Astrocyte (in vitro differentiated cells and primary cell): ENCODE results near the gene RNF180. TPM values are rescaled to one million over a fixed set of nuclear protein-coding genes. Genes with fewer than 3 reads are reported as not detected.

Experiments
- DNase-seq: peaks from one replicate; pipeline ENCODE4 v3.0.0-alpha.2; 2010; ENCODE audit warnings: low read depth
- FAIRE-seq: peaks from 2 replicates; lab custom pipeline; 2011; peaks lifted over from hg19 to GRCh38; lab: Jason Lieb, UNC
- H2AFZ ChIP-seq: 2 replicates; pipeline ENCODE4 v1.6.0; 2012; ENCODE audit warnings: low read depth, low read length, inconsistent platforms
- H3K27ac ChIP-seq: 2 replicates; pipeline ENCODE4 v1.5.1; 2011; ENCODE audit warnings: low read depth, low read length, inconsistent platforms
- H3K27me3 ChIP-seq: 2 replicates; pipeline ENCODE4 v1.6.0; 2011; ENCODE audit warnings: low read length, inconsistent platforms; ENCODE audit not compliant: insufficient read depth
- H3K36me3 ChIP-seq: 2 replicates; pipeline ENCODE4 v1.5.1; 2011; ENCODE audit warnings: low read length, inconsistent platforms; ENCODE audit not compliant: insufficient read depth
- H3K4me1 ChIP-seq: 2 replicates; pipeline ENCODE4 v1.5.1; 2011; ENCODE audit warnings: low read length, inconsistent platforms; ENCODE audit not compliant: insufficient read depth
- H3K4me2 ChIP-seq: 2 replicates; pipeline ENCODE4 v1.6.0; 2012; ENCODE audit warnings: low read length, inconsistent platforms
- H3K4me3 ChIP-seq: 2 replicates; pipeline ENCODE4 v1.5.1; 2011; ENCODE audit warnings: low read depth, mild to moderate bottlenecking, low read length, inconsistent platforms; ENCODE audit not compliant: insufficient read depth
- H3K79me2 ChIP-seq: 2 replicates; pipeline ENCODE4 v1.6.0; 2012; ENCODE audit warnings: mild to moderate bottlenecking, low read length, inconsistent platforms; ENCODE audit not compliant: insufficient read depth
- H3K9ac ChIP-seq: 2 replicates; pipeline ENCODE4 v1.6.0; 2012; ENCODE audit warnings: mild to moderate bottlenecking, low read length, inconsistent platforms
- H3K9me3 ChIP-seq: 2 replicates; pipeline ENCODE4 v1.5.1; 2012; ENCODE audit warnings: low read depth, mild to moderate bottlenecking, low read length, inconsistent platforms; ENCODE audit not compliant: insufficient read depth
- H4K20me1 ChIP-seq: 2 replicates; pipeline ENCODE4 v1.6.0; 2012; ENCODE audit warnings: low read length, inconsistent platforms; ENCODE audit not compliant: insufficient read depth
- H3K27ac Mint-ChIP-seq: one replicate; pipeline ENCODE4 v1.8.0; 2021; ENCODE audit warnings: mild to moderate bottlenecking, mixed read lengths; ENCODE audit not compliant: unreplicated experiment
- H3K27me3 Mint-ChIP-seq: one replicate; pipeline ENCODE4 v1.8.0; 2021; ENCODE audit warnings: low read depth, mixed read lengths; ENCODE audit not compliant: unreplicated experiment
- H3K36me3 Mint-ChIP-seq: one replicate; pipeline ENCODE4 v1.8.0; 2021; ENCODE audit warnings: low read depth, mixed read lengths; ENCODE audit not compliant: unreplicated experiment
- H3K4me1 Mint-ChIP-seq: one replicate; pipeline ENCODE4 v1.8.0; 2021; ENCODE audit warnings: low read depth, mixed read lengths; ENCODE audit not compliant: unreplicated experiment
- H3K4me3 Mint-ChIP-seq: one replicate; pipeline ENCODE4 v1.8.0; 2021; ENCODE audit warnings: mild to moderate bottlenecking, moderate library complexity, mixed read lengths; ENCODE audit not compliant: unreplicated experiment
- H3K9me3 Mint-ChIP-seq: one replicate; pipeline ENCODE4 v1.8.0; 2021; ENCODE audit warnings: mild to moderate bottlenecking, mixed read lengths; ENCODE audit not compliant: unreplicated experiment
- EZH2 ChIP-seq: IDR thresholded peaks from 2 replicates; pipeline ENCODE4 v1.6.1; 2012; ENCODE audit warnings: mild to moderate bottlenecking, low read length, inconsistent platforms; ENCODE audit not compliant: insufficient read depth
- total RNA-seq: library from RNA; stranded (reverse); gene quantifications from 2 replicates; pipeline ENCODE4 v1.2.1, GENCODE V29; 2021
- TF ChIP-seq, protein P1 (sequence below): IDR thresholded peaks from 2 replicates; pipeline ENCODE4 v1.5.1; 2011; ENCODE audit warnings: low read depth, mild to moderate bottlenecking, inconsistent platforms, low read length, moderate library complexity; ENCODE audit not compliant: insufficient read depth

Gene RNF180
- total RNA-seq, 1 donor from 2014 or later, result 5.4 TPM

GRCh38 chr5:64229163-64229774 lies 63.6 kb downstream of the RNF180 start:
- no peaks in the 10 kb centered on the region for H3K9me3 Mint-ChIP-seq
- DNase-seq (peak; percentile 9), FAIRE-seq (peak; percentile 59)
- H3K27me3 ChIP-seq, result no peaks in the 10 kb centered on the region
- no peaks in the 10 kb centered on the region for H4K20me1 ChIP-seq
- no peaks in the 10 kb centered on the region for H3K4me1 Mint-ChIP-seq
- H3K79me2 ChIP-seq, result no peaks in the 10 kb centered on the region
- H3K9me3 ChIP-seq, result no peaks in the 10 kb centered on the region
- TF ChIP-seq EZH2, result no peak
- TF ChIP-seq, protein P1, sequence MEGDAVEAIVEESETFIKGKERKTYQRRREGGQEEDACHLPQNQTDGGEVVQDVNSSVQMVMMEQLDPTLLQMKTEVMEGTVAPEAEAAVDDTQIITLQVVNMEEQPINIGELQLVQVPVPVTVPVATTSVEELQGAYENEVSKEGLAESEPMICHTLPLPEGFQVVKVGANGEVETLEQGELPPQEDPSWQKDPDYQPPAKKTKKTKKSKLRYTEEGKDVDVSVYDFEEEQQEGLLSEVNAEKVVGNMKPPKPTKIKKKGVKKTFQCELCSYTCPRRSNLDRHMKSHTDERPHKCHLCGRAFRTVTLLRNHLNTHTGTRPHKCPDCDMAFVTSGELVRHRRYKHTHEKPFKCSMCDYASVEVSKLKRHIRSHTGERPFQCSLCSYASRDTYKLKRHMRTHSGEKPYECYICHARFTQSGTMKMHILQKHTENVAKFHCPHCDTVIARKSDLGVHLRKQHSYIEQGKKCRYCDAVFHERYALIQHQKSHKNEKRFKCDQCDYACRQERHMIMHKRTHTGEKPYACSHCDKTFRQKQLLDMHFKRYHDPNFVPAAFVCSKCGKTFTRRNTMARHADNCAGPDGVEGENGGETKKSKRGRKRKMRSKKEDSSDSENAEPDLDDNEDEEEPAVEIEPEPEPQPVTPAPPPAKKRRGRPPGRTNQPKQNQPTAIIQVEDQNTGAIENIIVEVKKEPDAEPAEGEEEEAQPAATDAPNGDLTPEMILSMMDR, result peak; percentile 71
- no peak overlapping the region for H2AFZ ChIP-seq
- no peak overlapping the region for H3K27ac ChIP-seq
- no peak overlapping the region for H3K4me3 ChIP-seq
- no peaks in the 10 kb centered on the region for H3K4me1 ChIP-seq
- H3K4me3 Mint-ChIP-seq, result no peak overlapping the region
- H3K36me3 ChIP-seq, result no peaks in the 10 kb centered on the region
- H3K27me3 Mint-ChIP-seq, result no peaks in the 10 kb centered on the region
- H3K36me3 Mint-ChIP-seq, result peaks cover 7% of the 10 kb centered on the region
- H3K4me2 ChIP-seq, result no peak overlapping the region
- H3K27ac Mint-ChIP-seq, result no peak overlapping the region
- H3K9ac ChIP-seq, result no peak overlapping the region

DNA sequence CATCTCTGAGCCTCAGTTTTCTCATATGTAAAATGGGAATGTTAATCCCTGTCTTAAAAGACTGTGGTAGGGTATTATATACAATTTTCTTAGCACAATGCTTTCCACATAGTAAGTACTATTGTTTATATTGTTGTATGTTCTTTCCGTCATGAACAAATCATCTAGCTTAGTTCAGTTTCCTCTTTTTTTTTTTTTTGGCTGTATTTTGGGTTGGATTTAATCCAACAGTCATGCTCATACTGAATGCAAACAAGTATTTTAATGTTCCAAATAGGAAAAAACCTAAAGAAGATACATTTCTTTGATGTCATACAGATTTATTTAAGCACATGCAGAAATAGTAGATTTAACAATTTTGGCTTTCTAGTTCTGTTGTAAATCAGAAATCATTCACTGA lies 95.1 kb downstream of the RNF180 start:
- Mint-ChIP-seq H3K27ac (no peak overlapping the region), H3K36me3 (no peaks in the 10 kb centered on the region), H3K4me3 (no peak overlapping the region), H3K9me3 (peaks cover 9% of the 10 kb centered on the region), H3K27me3 (no peaks in the 10 kb centered on the region), H3K4me1 (no peaks in the 10 kb centered on the region)
- Histone ChIP-seq H3K9ac (no peak overlapping the region), H3K27ac (no peak overlapping the region), H3K79me2 (no peaks in the 10 kb centered on the region), H3K4me1 (no peaks in the 10 kb centered on the region), H3K36me3 (no peaks in the 10 kb centered on the region), H4K20me1 (no peaks in the 10 kb centered on the region), H3K4me3 (no peak overlapping the region), H3K27me3 (no peaks in the 10 kb centered on the region), H3K9me3 (no peaks in the 10 kb centered on the region), H2AFZ (no peak overlapping the region), H3K4me2 (no peak overlapping the region)
- DNase-seq (no peak), FAIRE-seq (no peak)
- TF ChIP-seq, protein P1, result no peak
- TF ChIP-seq EZH2, result no peak

GRCh38 chr5:64269164-64269563 lies 103.5 kb downstream of the RNF180 start:
- H3K27me3 ChIP-seq, result no peaks in the 10 kb centered on the region
- no peak for FAIRE-seq
- no peak for DNase-seq
- Mint-ChIP-seq H3K27me3 (no peaks in the 10 kb centered on the region), H3K9me3 (peaks cover 9% of the 10 kb centered on the region), H3K4me1 (peaks cover 3% of the 10 kb centered on the region), H3K27ac (no peak overlapping the region), H3K4me3 (no peak overlapping the region), H3K36me3 (no peaks in the 10 kb centered on the region)
- H3K27ac ChIP-seq, result no peak overlapping the region
- no peak overlapping the region for H3K4me2 ChIP-seq
- H3K9ac ChIP-seq, result no peak overlapping the region
- H3K9me3 ChIP-seq, result no peaks in the 10 kb centered on the region
- H3K36me3 ChIP-seq, result no peaks in the 10 kb centered on the region
- no peaks in the 10 kb centered on the region for H3K4me1 ChIP-seq
- no peaks in the 10 kb centered on the region for H4K20me1 ChIP-seq
- H3K4me3 ChIP-seq, result no peak overlapping the region
- TF ChIP-seq EZH2, result no peak
- TF ChIP-seq, protein P1, result no peak
- H2AFZ ChIP-seq, result no peak overlapping the region
- H3K79me2 ChIP-seq, result no peaks in the 10 kb centered on the region
